K562 (cell line): Measurements from ENCODE around the gene MMEL1. TPM values are rescaled to one million over a fixed set of nuclear protein-coding genes. Genes with fewer than 3 reads are reported as not detected.

ENCODE experiments used
- ATF7 ChIP-seq: fragments of 450-650 bp; IDR thresholded peaks from 2 replicates; pipeline ENCODE4 v1.7.1; 2014; ENCODE audit warnings: mild to moderate bottlenecking, moderate library complexity
- CUX1 ChIP-seq: fragments of 200-800 bp; sonication (Bioruptor generic); IDR thresholded peaks from 2 replicates; pipeline ENCODE4 v1.6.1; 2016; ENCODE audit warnings: missing genetic modification characterization, missing compliant biosample characterization
- ILK ChIP-seq: fragments of 450-650 bp; IDR thresholded peaks from 2 replicates; pipeline ENCODE4 v1.6.1; 2016; ENCODE audit warnings: missing genetic modification characterization, low read depth, mild to moderate bottlenecking, missing compliant biosample characterization, moderate library complexity, borderline replicate concordance
- L3MBTL2 ChIP-seq: fragments of 450-650 bp; IDR thresholded peaks from 2 replicates; pipeline ENCODE4 v1.6.1; 2016; ENCODE audit warnings: mild to moderate bottlenecking, moderate library complexity
- NR0B1 ChIP-seq: fragments of 450-650 bp; IDR thresholded peaks from one replicate; pipeline ENCODE4 v1.6.1; 2018; ENCODE audit warnings: mild to moderate bottlenecking, moderate library complexity; ENCODE audit not compliant: partially characterized antibody
- NR3C1 ChIP-seq: sonication (generic); formaldehyde crosslinking; IDR thresholded peaks from 2 replicates; pipeline ENCODE4 v1.8.1; 2022; ENCODE audit warnings: missing genetic modification reagents
- PTBP1 ChIP-seq: fragments of 200-400 bp; formaldehyde crosslinking; IDR thresholded peaks from 2 replicates; pipeline ENCODE4 v1.6.1; 2017; ENCODE audit warnings: low read depth, low read length
- RAD21 ChIP-seq, 2 experiments: fragments of 250-450 bp in 1 of 2; fragments of 450-650 bp in 1 of 2; sonication (Bioruptor Pico) in 1 of 2; formaldehyde crosslinking in 1 of 2; IDR thresholded peaks in 1 of 2; conservative IDR thresholded peaks in 1 of 2; 2 replicates each; pipeline versions ENCODE4 v1.4.0 to v1.8.0; 2020 to 2022; ENCODE audit warnings: mild to moderate bottlenecking in 2 of 2, moderate library complexity in 1 of 2
- SAFB ChIP-seq: fragments of 200-400 bp; formaldehyde crosslinking; IDR thresholded peaks from 2 replicates; pipeline ENCODE4 v1.6.1; 2017; ENCODE audit warnings: low read depth, low read length, borderline replicate concordance
- SIX5 ChIP-seq, 2 experiments: IDR thresholded peaks; 2 replicates each; pipeline ENCODE4 v1.6.1; 2011; ENCODE audit warnings: low read length in 2 of 2, borderline replicate concordance in 1 of 2, low read depth in 1 of 2, mild to moderate bottlenecking in 1 of 2, moderate library complexity in 1 of 2; ENCODE audit not compliant: insufficient read depth in 1 of 2
- TAF9B ChIP-seq: fragments of 450-650 bp; IDR thresholded peaks from 2 replicates; pipeline ENCODE4 v1.6.1; 2018; ENCODE audit warnings: mild to moderate bottlenecking; ENCODE audit not compliant: partially characterized antibody
- YBX1 ChIP-seq: fragments of 450-650 bp; IDR thresholded peaks from 2 replicates; pipeline ENCODE4 v1.7.1; 2016; ENCODE audit warnings: mild to moderate bottlenecking
- ZBTB17 ChIP-seq: fragments of 450-650 bp; formaldehyde crosslinking; IDR thresholded peaks from 2 replicates; pipeline ENCODE4 v1.4.0; 2020; ENCODE audit warnings: mild to moderate bottlenecking
- ZBTB2 ChIP-seq: fragments of 450-650 bp; IDR thresholded peaks from 2 replicates; pipeline ENCODE4 v1.6.1; 2016; ENCODE audit warnings: antibody characterized with exemption
- ZBTB49 ChIP-seq: sonication (generic); formaldehyde crosslinking; IDR thresholded peaks from 2 replicates; pipeline ENCODE4 v1.8.0; 2022; ENCODE audit warnings: missing genetic modification reagents, mild to moderate bottlenecking, borderline replicate concordance
- ZC3H11A ChIP-seq: IDR thresholded peaks from 2 replicates; pipeline ENCODE4 v1.6.1; 2012; ENCODE audit warnings: low read depth, low read length, improper control_type of control experiment
- ZNF124 ChIP-seq: sonication (generic); formaldehyde crosslinking; IDR thresholded peaks from 2 replicates; pipeline ENCODE4 v1.8.1; 2022; ENCODE audit warnings: missing genetic modification reagents
- polyA plus RNA-seq, 8 experiments: library from polyadenylated mRNA; depleted of rRNA in 4 of 8; stranded (reverse) in 5 of 8; unstranded in 3 of 8; fragments of >200 nt; fragmentation: Nextera tagmentation in 2 of 8; fragmentation: Illumina TruSeq in 1 of 8; extraction: Ambion mirVana in 2 of 8; extraction: Trizol in 1 of 8; gene quantifications; 2 replicates each; pipeline versions ENCODE4 v1.2.1 to v1.2.3, GENCODE V29; 2011 to 2014; ENCODE audit warnings: inconsistent platforms in 1 of 8, missing spikeins in 1 of 8
- total RNA-seq, 7 experiments: library from RNA; depleted of rRNA in 6 of 7; stranded (reverse); fragments of >200 nt in 6 of 7; fragmentation: Illumina TruSeq in 2 of 7; extraction: Trizol in 2 of 7; gene quantifications; 2 replicates each; pipeline versions ENCODE4 v1.2.1 to v1.2.3, GENCODE V29; 2011 to 2021; ENCODE audit warnings: low replicate concordance in 1 of 7

The MMEL1 gene
- total and polyA plus RNA-seq, 9 of the 15 experiments (the other 6 are each of a cell fraction or from before 2014, with no cell fraction given) = not detected

- TF ChIP-seq ZBTB17 (peak; percentile 51), TAF9B (no peak), SAFB (no peak), PTBP1 (peak; percentile 95), NR0B1 (no peak), ILK (no peak), SIX5 (IDR thresholded peaks at IDR 0.05; ENCODE audit: borderline replicate concordance in 1 of 2, insufficient read depth in 1 of 2, low read depth in 1 of 2, low read length in 2 of 2) (no peak), NR3C1 (no peak), YBX1 (no peak), ZC3H11A (no peak), ZNF124 (CRISPR knock-in tag) (no peak), RAD21 (CRISPR knock-in tag; conservative IDR thresholded peaks at IDR 0.05 in 1 of 2, IDR thresholded peaks at IDR 0.05 in 1 of 2) (no peak), CUX1 (CRISPR knock-in tag) (no peak), ZBTB49 (CRISPR knock-in tag) (no peak), ZBTB2 (peak; percentile 64; the same call in 1 of the 2 replicates), L3MBTL2 (peak; percentile 96), ATF7 (peak; percentile 62)
Observed at GRCh38 chr1:2541619-2542245, 91.1 kb downstream of the MMEL1 start (continued).
